CD4-positive, alpha-beta T cell treated with Interleukin-2 at 100 ng/mL for 4 hours (primary cell): ENCODE results near the gene UPF1.

Experiments
- DNase-seq: peaks from one replicate; pipeline ENCODE4 v3.0.0-alpha.2; 2020; ENCODE audit warnings: low spot score

UPF1 gene

DNA sequence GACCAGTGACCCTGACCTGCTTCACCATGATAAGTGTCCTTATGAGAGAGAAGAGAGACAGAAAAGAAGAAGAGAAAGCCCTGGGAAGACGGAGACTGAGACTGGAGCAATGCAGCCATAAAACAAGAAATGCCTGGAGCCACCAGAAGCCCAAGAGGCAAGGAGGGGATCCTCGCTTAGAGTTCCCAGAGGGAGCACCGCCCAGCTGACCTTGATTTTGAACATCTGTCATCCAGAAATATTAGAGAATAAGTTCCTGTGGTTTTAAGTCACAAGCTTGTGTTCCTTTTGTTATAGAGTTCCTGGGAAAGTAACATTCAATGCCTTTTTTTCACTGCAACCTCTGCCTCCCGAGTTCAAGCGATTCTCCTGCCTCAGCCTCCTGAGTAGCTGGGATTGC lies 44.0 kb downstream of the UPF1 start:
- DNase-seq = no peak

DNA sequence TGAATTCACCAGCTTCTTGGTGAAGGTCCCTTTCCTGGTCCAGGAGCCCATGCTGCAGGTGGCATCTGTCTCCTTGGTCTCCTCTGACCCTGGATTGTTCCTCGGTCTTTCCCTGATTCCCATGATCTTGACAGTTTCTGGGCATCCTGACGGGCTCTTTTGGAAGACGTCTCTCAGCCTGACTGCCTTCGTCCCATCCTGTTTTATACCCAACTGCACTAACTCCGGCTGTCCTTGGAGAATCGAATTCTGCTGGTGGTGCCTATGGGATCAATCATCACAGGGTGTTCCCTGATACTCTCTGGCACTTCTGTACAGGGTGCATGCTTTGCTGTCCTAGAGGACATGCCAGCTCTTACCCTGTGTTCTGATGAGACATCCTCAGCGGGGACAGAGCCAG lies 45.1 kb downstream of the UPF1 start:
- DNase-seq = no peak

DNA sequence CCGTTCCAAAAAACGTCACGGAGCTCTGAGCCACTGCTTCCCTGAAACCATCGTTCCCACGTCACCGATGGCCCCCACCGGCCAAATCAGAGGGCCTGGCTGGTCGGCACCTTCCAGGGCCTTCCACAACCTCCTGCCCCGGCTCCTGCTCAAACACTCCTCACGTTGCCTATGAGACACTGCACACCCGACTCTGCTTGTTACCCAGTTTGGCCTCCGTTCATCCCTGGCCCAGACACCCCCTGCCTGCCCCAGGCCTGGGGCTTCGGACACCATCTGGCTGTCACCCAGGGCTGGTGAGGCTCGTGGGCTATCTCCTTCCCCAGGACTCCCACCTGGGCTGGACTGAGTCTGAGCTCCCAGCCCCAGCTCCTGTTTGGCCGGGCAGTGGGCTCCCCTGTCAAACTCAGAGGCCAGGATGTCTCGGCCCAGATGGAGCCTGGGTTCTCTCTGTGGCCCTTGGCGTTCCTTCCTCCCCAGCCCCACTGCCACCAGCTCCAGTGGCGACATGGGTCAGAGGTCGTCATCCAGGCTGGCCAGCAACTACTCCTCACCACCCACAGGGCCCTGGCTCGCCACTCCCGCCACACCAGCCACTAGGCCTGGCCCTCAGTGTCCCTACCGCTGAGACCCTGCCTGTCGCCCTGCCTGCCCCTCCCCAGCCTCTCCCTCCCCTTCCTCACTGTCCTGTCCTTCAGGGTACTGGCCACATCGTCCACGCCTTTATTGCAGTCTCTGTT lies 46.5 kb downstream of the UPF1 start:
- DNase-seq = no peak

DNA sequence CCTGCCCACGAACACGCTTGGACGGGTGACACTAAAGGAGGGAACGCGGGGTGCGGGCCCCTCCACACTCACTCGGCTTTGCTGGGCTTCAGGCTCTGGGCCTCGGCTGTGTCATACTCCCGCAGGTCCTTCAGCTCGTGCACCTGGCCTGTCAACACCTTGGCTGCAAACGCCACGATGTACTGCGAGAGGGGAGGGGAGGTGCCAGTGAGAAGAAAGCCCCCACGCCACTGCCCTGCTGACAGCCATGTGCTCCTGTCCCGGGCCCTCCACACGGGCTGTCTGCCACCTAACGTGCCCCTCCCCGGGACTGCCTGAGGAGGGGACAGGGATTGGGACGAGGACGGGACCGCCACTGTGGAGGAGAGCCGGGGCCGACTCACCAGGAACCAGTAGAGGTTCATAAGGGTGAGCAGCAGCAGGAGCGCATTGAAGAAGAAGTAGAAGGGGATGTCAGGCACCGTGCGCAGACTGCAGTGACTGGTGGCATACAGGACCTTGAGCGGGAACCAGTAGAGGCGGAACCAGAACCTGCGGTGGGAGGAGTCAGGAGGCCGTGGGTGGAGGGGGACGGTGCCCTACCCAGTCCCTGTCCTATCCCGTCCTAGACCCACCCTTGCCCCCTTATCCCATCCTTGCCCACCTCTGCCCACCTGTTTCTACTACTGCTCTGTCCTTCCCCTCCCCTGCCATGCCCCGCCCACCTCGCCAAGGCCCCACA lies 47.3 kb downstream of the UPF1 start:
- DNase-seq = no peak

DNA sequence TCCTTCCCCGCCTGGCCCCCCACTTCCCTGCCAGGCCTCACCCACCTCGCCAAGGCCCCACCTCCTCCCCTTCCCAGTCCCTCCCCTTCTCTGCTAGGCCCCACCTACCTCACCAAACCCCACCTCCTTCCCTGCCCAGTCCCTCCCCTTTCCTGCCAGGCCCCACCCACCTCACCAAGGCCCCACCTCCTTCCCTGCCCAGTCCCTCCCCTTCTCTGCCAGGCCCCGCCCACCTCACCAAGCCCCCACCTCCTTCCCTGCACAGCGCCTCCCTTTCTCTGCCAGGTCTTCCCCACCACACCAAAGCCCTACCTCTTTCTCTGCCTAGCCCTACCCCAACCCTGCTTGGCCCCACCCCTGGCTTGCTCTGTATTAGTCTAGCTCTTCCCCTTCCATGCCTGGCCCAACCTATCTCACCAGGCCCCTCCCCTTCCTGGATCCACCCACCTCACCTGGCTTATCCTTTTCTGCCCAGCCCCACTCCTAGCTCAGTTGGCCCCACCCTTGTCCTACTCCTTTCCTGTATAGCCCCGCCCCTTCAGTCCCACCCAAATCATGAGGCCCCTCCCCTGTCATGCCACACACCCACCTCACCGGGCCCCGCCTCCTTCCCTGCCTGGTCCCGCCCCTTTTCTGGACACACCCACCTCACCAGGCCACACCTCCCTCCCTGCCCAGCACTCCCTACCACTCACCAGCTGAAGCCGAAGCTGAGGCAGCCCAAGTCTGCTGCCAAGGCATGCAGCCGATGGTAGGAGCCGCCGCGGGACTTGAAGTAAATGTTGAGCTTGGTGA lies 48.0 kb downstream of the UPF1 start:
- DNase-seq = no peak

DNA sequence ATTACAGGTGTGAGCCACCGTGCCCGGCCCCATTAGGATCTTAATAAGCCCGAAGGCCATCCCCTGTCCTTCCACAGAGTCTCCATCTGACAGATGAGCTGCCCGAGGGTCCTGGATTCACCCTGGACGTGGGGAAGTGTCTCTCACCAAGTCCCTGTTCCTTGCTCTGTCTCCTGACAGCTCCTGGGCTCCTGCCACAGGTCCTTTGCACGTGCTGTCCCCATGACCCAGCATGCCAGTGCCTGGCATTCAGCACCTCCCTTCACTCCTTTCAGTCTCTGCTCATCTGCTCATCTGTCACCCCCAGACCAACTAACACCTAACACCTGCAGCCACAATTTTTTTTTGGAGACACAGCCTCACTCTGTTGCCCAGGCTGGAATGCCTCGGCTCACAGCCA lies 49.7 kb downstream of the UPF1 start:
- no peak for DNase-seq

DNA sequence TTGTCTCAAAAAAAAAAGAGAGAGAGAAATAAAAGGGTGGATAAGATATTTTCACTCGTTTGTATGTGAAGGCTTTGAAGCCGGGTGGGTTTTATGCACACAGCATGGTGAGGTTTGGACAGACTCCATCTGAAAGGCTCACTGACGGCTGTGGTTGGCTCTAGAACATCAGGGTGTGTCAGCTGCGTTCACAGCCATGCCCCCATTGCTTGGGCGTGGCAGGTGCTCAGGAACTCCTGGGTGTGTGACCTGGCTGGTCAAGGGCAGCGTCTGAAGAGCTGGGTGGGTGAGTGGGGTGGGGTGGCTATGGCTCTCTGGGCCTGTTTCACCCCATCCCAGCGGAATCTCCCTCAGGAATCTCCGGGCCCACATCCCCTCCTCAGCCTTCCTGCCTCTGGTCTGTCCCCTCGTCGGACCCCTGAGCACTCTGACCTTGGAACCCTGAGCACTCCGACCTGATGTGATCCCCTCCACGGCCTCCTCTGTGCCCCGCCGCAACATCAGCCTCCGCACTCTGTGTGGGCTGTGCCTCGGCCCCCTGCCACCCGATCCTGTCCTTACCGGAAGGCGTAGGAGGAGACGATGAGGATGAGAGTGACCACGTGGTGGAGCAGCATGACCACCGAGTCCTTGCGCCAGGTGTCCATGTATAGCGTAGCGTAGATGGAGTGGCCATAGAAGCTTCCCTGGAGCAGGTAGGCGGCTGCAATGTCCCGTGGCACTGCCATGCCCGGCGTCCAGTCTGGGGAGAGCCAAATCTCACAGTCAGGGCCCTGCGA lies 52.0 kb downstream of the UPF1 start:
- no peak for DNase-seq

DNA sequence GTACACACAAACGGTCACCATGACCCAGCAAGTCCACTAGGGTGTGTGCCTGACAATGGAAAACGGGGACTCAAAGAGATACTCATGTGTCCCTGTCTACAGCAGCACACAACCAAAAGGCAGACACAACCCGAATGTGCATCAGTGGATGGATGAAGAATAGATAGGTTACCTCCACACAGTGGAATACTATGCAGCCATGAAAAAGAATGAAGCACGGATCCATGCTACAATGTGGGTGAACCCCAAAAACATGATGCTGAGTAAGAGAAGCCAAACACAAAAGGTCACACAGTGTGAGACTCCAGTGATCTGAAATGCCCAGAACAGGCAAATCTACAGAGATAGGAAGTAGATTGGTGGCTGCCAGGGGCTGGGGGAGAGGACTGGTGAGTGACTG lies 55.2 kb downstream of the UPF1 start:
- no peak for DNase-seq

DNA sequence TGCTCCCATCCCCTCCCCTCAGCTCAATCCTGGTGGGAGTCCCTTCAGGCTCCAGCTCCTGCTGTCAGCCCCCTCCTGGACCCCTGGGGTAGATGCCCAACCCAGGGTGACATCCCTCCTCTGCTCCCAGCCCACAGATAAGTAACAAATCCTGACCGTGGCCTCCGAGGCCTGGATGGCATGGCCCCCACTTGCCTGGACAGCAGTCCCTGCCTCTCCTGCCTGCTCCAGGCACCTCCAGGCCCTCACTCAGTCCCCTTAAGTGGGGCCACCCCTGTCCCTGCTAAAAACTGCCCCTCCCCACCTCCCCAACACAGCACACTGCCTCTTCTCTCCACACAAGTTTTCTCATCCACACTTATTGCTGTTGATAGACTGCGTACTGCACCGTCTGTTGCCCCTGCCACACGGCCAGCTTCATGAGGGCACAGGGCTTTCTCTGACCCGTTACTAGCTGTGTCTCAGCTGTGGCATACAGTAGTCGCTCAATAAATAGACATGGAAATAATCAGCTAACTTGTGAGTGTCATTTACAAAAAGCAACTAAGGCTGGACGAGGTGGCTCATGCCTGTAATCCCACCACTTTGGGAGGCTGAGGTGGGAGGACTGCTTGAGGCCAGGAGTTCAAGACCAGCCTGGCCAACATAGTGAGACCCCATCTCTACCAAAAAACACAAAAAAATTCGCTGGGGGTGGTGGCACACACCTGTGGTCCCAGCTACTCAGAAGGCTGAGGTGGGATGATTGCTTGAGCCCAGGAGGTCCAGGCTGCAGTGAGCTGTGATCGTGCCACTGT lies 58.4 kb downstream of the UPF1 start:
- DNase-seq = no peak

DNA sequence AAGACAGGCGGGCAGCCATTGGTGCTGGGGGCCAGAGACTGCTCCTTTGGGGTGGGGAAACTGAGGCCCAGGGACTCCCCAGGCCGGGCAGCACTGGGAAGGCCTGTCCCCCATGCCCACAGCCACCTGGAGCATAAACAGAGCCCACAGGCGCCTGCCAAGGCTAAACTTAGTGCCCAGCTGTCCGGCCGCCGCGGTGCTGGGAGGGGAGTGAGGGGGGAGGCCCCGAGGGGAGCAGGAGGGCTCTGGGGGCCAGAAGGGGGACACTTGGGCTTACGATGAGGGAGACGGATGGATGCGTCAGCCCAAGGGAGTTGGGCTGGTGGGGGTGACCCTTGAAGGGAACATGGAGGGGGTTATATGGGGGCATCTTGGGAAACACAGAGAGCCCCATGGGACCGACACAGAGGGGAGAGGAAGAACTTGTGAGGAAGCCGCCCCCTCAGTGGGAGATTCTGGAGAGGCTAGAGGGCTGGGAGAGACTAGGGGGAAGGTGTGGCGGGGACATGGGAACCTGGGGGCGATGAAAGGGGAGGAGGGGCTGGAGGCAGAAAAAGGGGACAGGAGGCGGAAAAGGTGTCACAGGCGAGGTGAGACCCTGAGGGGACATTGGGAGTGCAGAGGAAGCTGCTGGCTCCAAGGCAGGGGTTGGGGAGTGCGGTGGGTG lies 62.0 kb downstream of the UPF1 start:
- DNase-seq = no peak

DNA sequence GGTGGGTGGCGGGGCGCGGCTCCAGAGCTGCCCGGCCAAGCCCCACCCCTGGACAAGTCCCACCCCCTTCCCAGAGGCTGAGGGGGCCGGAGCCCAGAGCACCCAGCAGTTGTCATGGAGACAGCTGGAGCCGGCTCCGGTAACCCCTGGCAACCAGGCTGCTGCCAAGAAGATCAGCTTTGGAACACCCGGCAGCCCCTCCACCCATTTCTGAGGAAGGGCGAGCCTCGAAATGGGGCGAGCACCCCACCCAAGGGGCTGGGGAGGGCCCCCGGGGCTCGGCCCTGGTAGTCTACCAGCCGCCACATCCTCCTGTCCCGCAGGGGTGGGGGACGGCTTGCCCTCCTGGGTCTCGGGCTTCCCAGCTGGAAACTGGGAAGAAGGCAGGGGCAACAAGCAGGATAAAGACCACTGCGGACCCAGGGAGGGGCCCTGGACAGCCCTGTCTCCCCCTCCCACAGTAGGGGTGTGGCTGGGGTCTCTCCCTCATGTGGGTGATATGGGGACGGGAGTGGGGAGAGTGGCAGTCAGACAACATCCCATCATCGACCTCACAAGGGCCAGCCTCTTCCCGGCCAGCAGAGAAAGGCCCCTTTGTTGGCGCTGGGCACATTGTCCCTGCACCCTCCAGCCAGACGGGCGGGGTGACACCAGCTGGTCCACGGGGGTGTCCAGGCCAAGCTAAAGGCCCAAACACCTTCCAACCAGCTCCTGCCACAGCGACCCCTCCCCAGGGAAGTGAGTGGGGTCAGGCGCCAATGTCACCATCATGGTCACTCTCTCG lies 62.7 kb downstream of the UPF1 start:
- no peak for DNase-seq

DNA sequence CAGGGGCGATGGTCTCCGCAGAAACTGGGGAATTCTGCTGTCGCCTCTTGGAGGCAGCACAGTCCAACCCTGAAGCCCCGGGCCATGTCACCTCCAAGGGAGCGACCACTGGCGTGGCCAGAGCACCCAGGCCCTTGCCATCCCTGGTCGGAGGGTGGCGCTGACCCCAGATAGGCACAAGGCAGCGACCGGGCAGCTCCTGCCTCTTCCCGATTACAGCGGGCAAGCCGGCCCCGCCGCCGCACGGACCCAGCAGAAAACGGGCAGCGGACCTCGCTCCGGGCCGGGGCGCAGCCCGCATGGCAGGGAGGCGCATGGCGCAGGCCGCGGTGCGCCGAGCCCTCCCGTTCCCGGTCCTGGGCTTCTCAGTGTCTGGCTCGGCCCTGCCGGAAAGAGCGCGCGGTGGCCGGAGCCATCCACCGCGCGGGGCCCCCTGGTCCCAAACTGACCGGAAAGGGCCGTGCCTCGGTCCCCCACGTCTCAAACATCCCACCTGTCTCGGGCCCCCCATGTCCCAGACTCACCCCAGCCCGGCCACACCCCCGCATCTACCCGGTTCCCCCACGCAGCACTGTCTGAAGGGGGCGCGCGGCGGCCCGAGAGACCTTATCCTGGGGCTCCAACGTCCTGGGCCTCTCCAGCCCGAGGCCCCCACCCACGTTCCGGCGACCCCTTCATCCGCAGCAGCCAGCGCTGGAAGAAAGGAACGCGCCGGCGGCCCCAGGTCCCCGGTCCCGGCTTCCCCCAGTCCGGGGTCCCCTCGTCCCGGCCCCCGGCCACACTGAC lies 63.5 kb downstream of the UPF1 start:
- no peak for DNase-seq

DNA sequence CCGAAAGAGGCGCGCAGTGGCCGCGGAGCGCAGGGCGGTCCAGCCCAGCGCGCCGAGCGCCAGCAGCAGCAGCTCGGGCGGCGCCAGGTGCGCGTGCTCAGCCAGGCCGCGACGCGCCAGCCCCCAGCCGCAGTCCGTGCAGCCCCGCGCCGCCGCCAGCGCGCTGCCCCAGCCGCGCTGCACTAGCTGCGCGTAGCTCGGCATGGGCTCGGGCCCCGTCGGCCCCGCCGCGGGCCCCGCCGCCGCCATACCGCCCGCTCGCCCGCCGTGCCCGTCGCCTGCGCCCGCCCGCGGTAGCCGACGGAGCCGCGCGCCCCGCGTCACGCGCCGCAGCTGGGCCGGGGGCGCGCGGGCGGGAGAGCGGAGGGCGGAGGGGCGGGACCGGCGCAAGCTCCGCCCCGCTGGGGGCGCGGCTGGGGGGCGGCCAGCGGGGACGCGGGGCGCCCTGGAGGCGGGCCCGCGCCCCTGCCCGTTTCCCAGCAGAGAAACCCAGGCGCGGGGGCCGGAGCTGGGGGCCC lies 64.1 kb downstream of the UPF1 start, which contains the start of gene CERS1:
TSS of gene CERS1 (minus strand) at position 335 of the 518 bp plus-strand sequence. CDS start at position 249, 86 bp downstream.
- no peak for DNase-seq

DNA sequence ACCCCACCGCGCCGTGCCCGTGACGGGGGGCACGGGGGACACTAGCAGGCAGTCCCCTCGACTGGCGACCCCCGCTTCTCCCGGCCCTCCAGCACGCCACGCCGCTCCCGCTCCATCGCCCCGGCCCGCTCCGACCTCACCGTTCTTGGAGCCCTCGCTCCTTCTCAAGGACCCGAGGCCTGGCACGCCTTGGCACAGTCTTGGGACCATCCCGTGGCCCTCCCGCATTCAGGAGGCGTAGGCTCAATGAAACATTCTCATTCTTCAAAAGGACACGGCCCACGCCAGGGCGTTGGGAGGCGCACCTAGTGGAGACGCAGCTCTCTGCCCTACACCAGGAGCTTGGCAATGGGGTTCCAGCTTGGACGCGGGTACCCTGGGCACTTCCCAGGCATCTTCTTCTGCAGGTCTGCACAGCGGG lies 64.7 kb downstream of the UPF1 start:
- DNase-seq = no peak

DNA sequence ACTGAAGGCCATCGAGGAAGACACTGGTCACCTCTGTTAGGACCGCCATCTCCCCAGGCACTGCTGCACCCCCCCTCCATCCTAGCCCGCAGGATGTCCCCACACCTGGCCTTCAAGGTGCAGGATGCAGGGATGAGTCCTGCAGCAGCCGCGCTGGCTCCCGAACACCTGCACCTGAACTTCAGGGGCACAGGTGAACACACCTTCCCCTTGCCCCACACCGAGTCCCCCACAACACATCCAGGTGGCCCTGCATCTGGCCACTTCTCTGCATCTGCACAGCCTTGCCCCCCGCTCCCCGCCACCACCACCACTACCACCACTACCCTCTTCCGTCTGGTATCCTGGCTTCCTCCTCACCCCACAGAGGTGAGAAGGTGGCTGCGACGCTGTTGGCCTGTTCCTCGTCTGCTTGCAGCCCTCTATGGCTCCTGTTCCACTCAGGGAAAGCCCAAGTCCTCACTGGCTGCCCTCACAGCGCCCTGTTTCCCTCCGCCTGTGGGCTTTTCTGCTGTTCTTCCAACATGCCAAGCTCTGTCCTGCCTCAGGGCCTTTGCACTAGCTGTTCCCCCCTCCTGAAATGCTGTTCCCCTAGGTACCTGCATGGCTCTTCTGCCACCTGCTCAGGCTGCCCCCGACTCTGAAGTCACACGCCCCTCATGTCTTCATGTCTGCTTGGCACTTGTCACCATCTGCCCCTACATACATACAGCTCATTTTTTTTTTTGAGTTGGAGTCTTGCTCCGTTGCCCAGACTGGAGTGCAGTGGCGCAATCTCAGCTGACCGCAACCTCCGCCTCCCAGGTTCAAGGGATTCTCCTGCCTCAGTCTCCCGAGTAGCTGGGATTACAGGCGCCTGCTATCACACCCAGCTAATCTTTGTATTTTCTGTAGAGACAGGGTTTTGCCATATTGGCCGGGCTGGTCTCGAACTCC lies 65.6 kb downstream of the UPF1 start:
- no peak for DNase-seq

DNA sequence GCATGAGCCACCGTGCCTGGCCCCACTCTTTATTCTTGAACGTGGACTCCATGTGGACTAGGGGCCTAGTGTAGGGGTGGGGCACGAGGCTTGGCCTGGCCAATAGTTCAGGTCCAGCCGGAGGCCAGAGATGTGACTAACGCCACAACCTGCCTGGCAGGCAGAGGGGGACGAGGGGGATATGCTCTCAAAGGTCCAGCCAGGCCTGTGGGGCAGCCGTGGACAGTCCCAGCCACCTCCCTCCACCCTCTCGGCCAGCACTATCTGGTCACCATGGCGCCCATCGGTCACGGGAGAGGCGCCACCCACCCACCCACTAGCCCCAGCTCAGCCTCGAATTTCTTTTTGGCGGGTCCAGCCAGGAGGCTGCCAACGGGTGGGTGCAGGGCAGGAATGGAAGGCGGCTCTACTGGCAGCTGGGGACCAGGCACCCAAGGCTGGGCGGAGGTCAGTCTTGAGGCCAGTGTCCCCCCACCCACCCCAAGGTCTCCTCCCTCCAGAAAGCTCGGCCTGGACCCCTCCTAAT lies 66.4 kb downstream of the UPF1 start:
- DNase-seq = no peak
